SK-N-SH (cell line): Measurements from ENCODE around the gene MMD. TPM values are rescaled to one million over a fixed set of nuclear protein-coding genes. Genes with fewer than 3 reads are reported as not detected.

ENCODE experiments used
- CTCF ChIA-PET: fragments of 300-600, 350-600 bp; formaldehyde crosslinking; extraction: SDS; loops from one replicate; lab custom pipeline; 2021; lab: Yijun Ruan, JAX
- POLR2A ChIA-PET: fragments of 350-600 bp; sonication (Branson Sonifier 250); formaldehyde crosslinking; extraction: SDS; loops from one replicate; lab custom pipeline; 2020; ENCODE audit warnings: antibody characterized with exemption, inconsistent platforms; lab: Yijun Ruan, JAX
- DNase-seq: peaks from one replicate; pipeline ENCODE4 v3.0.0; 2012
- H2AFZ ChIP-seq: fragments of 200-600 bp; sonication (generic); 2 replicates; pipeline ENCODE4 v1.8.1; 2016; ENCODE audit warnings: antibody characterized with exemption, mild to moderate bottlenecking, low read depth
- H3F3A ChIP-seq: fragments of 200-600 bp; sonication (generic); replicated peaks from 2 replicates; pipeline ENCODE3; 2016; ENCODE audit warnings: antibody characterized with exemption, mild to moderate bottlenecking; ENCODE audit not compliant: insufficient read depth
- H3K27ac ChIP-seq, 2 experiments: fragments of 200-500 bp in 1 of 2; fragments of 200-600 bp in 1 of 2; sonication (Bioruptor generic) in 1 of 2; sonication (generic), shearing (Covaris generic) in 1 of 2; 2 replicates each; pipeline versions ENCODE4 v1.5.1 to v1.6.1; 2014 to 2016; ENCODE audit warnings: low read depth in 2 of 2, inconsistent platforms in 1 of 2, low read length in 1 of 2, mild to moderate bottlenecking in 1 of 2, mixed read lengths in 1 of 2
- H3K27me3 ChIP-seq: fragments of 200-600 bp; sonication (generic), shearing (Covaris generic); 2 replicates; pipeline ENCODE4 v1.6.1; 2016; ENCODE audit warnings: mixed run types; ENCODE audit not compliant: insufficient read depth
- H3K36me3 ChIP-seq, 2 experiments: fragments of 200-500 bp in 1 of 2; fragments of 200-600 bp in 1 of 2; sonication (Bioruptor generic) in 1 of 2; sonication (generic) in 1 of 2; replicated peaks in 1 of 2; 2 replicates each; pipeline versions ENCODE3 to v1.5.1; 2014 to 2016; ENCODE audit warnings: low read length in 1 of 2, mild to moderate bottlenecking in 1 of 2; ENCODE audit not compliant: insufficient read depth in 2 of 2, control insufficient read depth in 1 of 2
- H3K4me1 ChIP-seq, 2 experiments: fragments of 200-500 bp in 1 of 2; fragments of 200-600 bp in 1 of 2; sonication (Bioruptor generic) in 1 of 2; sonication (generic), shearing (Covaris generic) in 1 of 2; 2 replicates each; pipeline versions ENCODE4 v1.5.1 to v1.6.1; 2014 to 2016; ENCODE audit warnings: low read depth in 1 of 2, low read length in 1 of 2, mixed run types in 1 of 2; ENCODE audit not compliant: insufficient read depth in 2 of 2, control insufficient read depth in 1 of 2
- H3K4me2 ChIP-seq: fragments of 200-600 bp; sonication (generic), shearing (Covaris generic); 2 replicates; pipeline ENCODE4 v1.6.1; 2017; ENCODE audit warnings: mixed run types
- H3K4me3 ChIP-seq, 2 experiments: fragments of 200-500 bp in 1 of 2; fragments of 200-600 bp in 1 of 2; sonication (Bioruptor generic) in 1 of 2; sonication (generic), shearing (Covaris generic) in 1 of 2; 2 replicates each; pipeline versions ENCODE4 v1.5.1 to v1.8.1; 2014 to 2016; ENCODE audit warnings: low read depth in 2 of 2, inconsistent platforms in 1 of 2, low read length in 1 of 2, mild to moderate bottlenecking in 1 of 2, mixed read lengths in 1 of 2, moderate library complexity in 1 of 2
- H3K79me2 ChIP-seq: fragments of 200-600 bp; sonication (generic); 2 replicates; pipeline ENCODE4 v1.8.1; 2017; ENCODE audit warnings: mild to moderate bottlenecking; ENCODE audit not compliant: insufficient read depth
- H3K9ac ChIP-seq: fragments of 200-600 bp; sonication (generic); 2 replicates; pipeline ENCODE4 v1.6.1; 2017; ENCODE audit warnings: mixed run types
- H3K9me2 ChIP-seq: fragments of 200-600 bp; sonication (generic); 2 replicates; pipeline ENCODE4 v1.6.1; 2017; ENCODE audit warnings: mixed run types
- H3K9me3 ChIP-seq: fragments of 200-600 bp; sonication (generic); 2 replicates; pipeline ENCODE4 v1.6.1; 2017; ENCODE audit warnings: mixed run types, mild to moderate bottlenecking, moderate library complexity
- H4K20me1 ChIP-seq: fragments of 200-600 bp; sonication (generic); 2 replicates; pipeline ENCODE4 v1.6.1; 2017; ENCODE audit warnings: mild to moderate bottlenecking, mixed run types; ENCODE audit not compliant: insufficient read depth
- CHD2 ChIP-seq: fragments of 150-350 bp; IDR thresholded peaks from 2 replicates; pipeline ENCODE4 v1.6.1; 2018; ENCODE audit warnings: low read length; ENCODE audit not compliant: partially characterized antibody
- GABPA ChIP-seq: IDR thresholded peaks from 2 replicates; pipeline ENCODE4 v1.4.0; 2012; ENCODE audit warnings: low read depth, mild to moderate bottlenecking
- GATA2 ChIP-seq: sonication (generic); formaldehyde crosslinking; IDR thresholded peaks from 2 replicates; pipeline ENCODE4 v1.5.0; 2020; ENCODE audit warnings: mild to moderate bottlenecking, missing genetic modification reagents
- IRF3 ChIP-seq: fragments of 150-350 bp; IDR thresholded peaks from 2 replicates; pipeline ENCODE4 v1.6.1; 2016; ENCODE audit warnings: mild to moderate bottlenecking, low read depth, low read length
- MAX ChIP-seq: IDR thresholded peaks from 2 replicates; pipeline ENCODE4 v1.4.0; 2012; ENCODE audit warnings: low read depth
- MEF2A ChIP-seq: IDR thresholded peaks from 2 replicates; pipeline ENCODE4 v1.4.0; 2012; ENCODE audit warnings: low read depth, borderline replicate concordance
- NRF1 ChIP-seq: IDR thresholded peaks from 2 replicates; pipeline ENCODE4 v1.6.1; 2012; ENCODE audit warnings: low read depth, mild to moderate bottlenecking, low read length
- POLR2AphosphoS5 ChIP-seq: IDR thresholded peaks from 2 replicates; pipeline ENCODE4 v1.6.1; 2012; ENCODE audit warnings: low read depth, low read length
- RAD21 ChIP-seq: IDR thresholded peaks from 2 replicates; pipeline ENCODE4 v1.6.1; 2012; ENCODE audit warnings: mild to moderate bottlenecking, low read length
- RCOR1 ChIP-seq: fragments of 150-350 bp; IDR thresholded peaks from 2 replicates; pipeline ENCODE4 v1.6.1; 2017; ENCODE audit warnings: antibody characterized with exemption, low read length
- SMC3 ChIP-seq: IDR thresholded peaks from 2 replicates; pipeline ENCODE4 v1.6.1; 2012; ENCODE audit warnings: low read depth, low read length, improper control_type of control experiment
- TCF12 ChIP-seq: IDR thresholded peaks from 2 replicates; pipeline ENCODE4 v1.4.0; 2012
- TEAD4 ChIP-seq: IDR thresholded peaks from 2 replicates; pipeline ENCODE4 v1.4.0; 2012; ENCODE audit warnings: mild to moderate bottlenecking, borderline replicate concordance; ENCODE audit not compliant: insufficient read depth
- WGBS: methylation state at CpG from one replicate; pipeline ENCODE4 v1.1.6; 2017; ENCODE audit warnings: low lambda C conversion rate; 5-methylcytosine and 5-hydroxymethylcytosine counted together
- polyA plus RNA-seq, 3 experiments: library from polyadenylated mRNA; depleted of rRNA; stranded (reverse); fragments of >200 nt; gene quantifications; 2 replicates each; pipeline ENCODE4 v1.2.3, GENCODE V29; 2012
- TF ChIP-seq, protein P1 (sequence below): IDR thresholded peaks from 2 replicates; pipeline ENCODE4; 2012
- TF ChIP-seq, protein P2 (sequence below): fragments of 150-350 bp; IDR thresholded peaks from 2 replicates; pipeline ENCODE4 v1.6.1; 2017; ENCODE audit warnings: antibody characterized with exemption, low read length, low read depth, borderline replicate concordance

The MMD gene
- polyA plus RNA-seq, 1 of the 3 experiments (the other 2 are of a cell fraction), result 10.9 TPM

- H4K20me1 ChIP-seq, result no peaks in the 10 kb centered on the region
- WGBS, result 70% methylated on average over 1 of the region's 1 CpG
- no peak overlapping the region for H3K4me3 ChIP-seq
- no peak overlapping the region for H3K27ac ChIP-seq
- DNase-seq, result no peak
- H3K9ac ChIP-seq, result no peak overlapping the region
- H3K4me1 ChIP-seq, result peaks cover 0 to 2% of the 10 kb centered on the region in 2 experiments; a peak in 1 of 4 replicates
- no peaks in the 10 kb centered on the region for H3K9me3 ChIP-seq
- CTCF ChIA-PET, result interaction anchor here (0.7 to 2.5 kb wide), 3 partner anchors 91 to 358 kb away, joined by 3 to 13 read pairs (median 12); no protein-coding TSS in a partner anchor
- H3K4me2 ChIP-seq, result no peak overlapping the region
- H3K36me3 ChIP-seq, result no peaks in the 10 kb centered on the region
- H3K27me3 ChIP-seq, result no peaks in the 10 kb centered on the region
- H3K79me2 ChIP-seq, result no peaks in the 10 kb centered on the region
- POLR2A ChIA-PET, result no interaction called here
- H2AFZ ChIP-seq, result no peak overlapping the region
- no peaks in the 10 kb centered on the region for H3F3A ChIP-seq
- H3K9me2 ChIP-seq, result no peaks in the 10 kb centered on the region
- no peak for TF ChIP-seq MEF2A
- TF ChIP-seq POLR2AphosphoS5, result no peak
- no peak for TF ChIP-seq GABPA
- TF ChIP-seq SMC3, result no peak
- no peak for TF ChIP-seq GATA2 (CRISPR knock-in tag)
These were observed 70.4 kb downstream of the MMD start for GRCh38 chr17:55351226-55351625.

GRCh38 chr17:55350825-55351205, 70.8 kb downstream of the MMD start:
- Histone ChIP-seq H3K4me1 (peaks cover 0 to 2% of the 10 kb centered on the region in 2 experiments; a peak in 1 of 4 replicates), H3K4me3 (no peak overlapping the region), H3K9ac (no peak overlapping the region), H3F3A (no peaks in the 10 kb centered on the region), H3K27ac (no peak overlapping the region), H3K36me3 (no peaks in the 10 kb centered on the region), H3K9me2 (no peaks in the 10 kb centered on the region), H4K20me1 (no peaks in the 10 kb centered on the region), H3K79me2 (no peaks in the 10 kb centered on the region), H2AFZ (no peak overlapping the region), H3K4me2 (no peak overlapping the region), H3K9me3 (no peaks in the 10 kb centered on the region), H3K27me3 (no peaks in the 10 kb centered on the region)
- 42% methylated on average over 2 of the region's 2 CpGs for WGBS
- DNase-seq, result no peak
- CTCF ChIA-PET, result interaction anchor here (0.7 to 6.9 kb wide), 5 partner anchors 8 to 359 kb away, joined by 3 to 104 read pairs (median 30); no protein-coding TSS in a partner anchor
- no peak for TF ChIP-seq TEAD4
- TF ChIP-seq RCOR1, result no peak
- no peak for TF ChIP-seq TCF12
- no peak for TF ChIP-seq MAX
- TF ChIP-seq, protein P1, sequence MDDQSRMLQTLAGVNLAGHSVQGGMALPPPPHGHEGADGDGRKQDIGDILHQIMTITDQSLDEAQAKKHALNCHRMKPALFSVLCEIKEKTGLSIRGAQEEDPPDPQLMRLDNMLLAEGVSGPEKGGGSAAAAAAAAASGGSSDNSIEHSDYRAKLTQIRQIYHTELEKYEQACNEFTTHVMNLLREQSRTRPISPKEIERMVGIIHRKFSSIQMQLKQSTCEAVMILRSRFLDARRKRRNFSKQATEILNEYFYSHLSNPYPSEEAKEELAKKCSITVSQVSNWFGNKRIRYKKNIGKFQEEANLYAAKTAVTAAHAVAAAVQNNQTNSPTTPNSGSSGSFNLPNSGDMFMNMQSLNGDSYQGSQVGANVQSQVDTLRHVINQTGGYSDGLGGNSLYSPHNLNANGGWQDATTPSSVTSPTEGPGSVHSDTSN, result no peak
- no peak for TF ChIP-seq IRF3
- TF ChIP-seq CHD2, result no peak
- TF ChIP-seq POLR2AphosphoS5, result no peak
- TF ChIP-seq SMC3, result no peak
- TF ChIP-seq NRF1, result no peak
- TF ChIP-seq, protein P2, sequence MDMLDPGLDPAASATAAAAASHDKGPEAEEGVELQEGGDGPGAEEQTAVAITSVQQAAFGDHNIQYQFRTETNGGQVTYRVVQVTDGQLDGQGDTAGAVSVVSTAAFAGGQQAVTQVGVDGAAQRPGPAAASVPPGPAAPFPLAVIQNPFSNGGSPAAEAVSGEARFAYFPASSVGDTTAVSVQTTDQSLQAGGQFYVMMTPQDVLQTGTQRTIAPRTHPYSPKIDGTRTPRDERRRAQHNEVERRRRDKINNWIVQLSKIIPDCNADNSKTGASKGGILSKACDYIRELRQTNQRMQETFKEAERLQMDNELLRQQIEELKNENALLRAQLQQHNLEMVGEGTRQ, result no peak
- no peak for TF ChIP-seq RAD21
- TF ChIP-seq GATA2 (CRISPR knock-in tag), result no peak
- TF ChIP-seq, all 33 proteins: peak for 0
- POLR2A ChIA-PET, result no interaction called here
